Mesenteric fat pad (tissue), 1 donor: ENCODE measurements around the gene ABCC4. TPM values are rescaled to one million over a fixed set of nuclear protein-coding genes. Genes with fewer than 3 reads are reported as not detected.

Experiments used
- DNase-seq: peaks from one replicate; pipeline ENCODE4 v3.0.0-alpha.2; 2020; ENCODE audit warnings: low spot score
- total RNA-seq: library from RNA; stranded (reverse); fragmentation: NEBNext Ultra II Directional; extraction: Animal tissue kit (Norgen Biotek cat#: 25700); gene quantifications from one replicate; pipeline ENCODE4 v1.2.1, GENCODE V29; 2021
- donor health status: DM: yes; HTN: yes; CAD: no.

The ABCC4 gene
- total RNA-seq, 1 donor from 2014 or later = 9.4 TPM

DNA sequence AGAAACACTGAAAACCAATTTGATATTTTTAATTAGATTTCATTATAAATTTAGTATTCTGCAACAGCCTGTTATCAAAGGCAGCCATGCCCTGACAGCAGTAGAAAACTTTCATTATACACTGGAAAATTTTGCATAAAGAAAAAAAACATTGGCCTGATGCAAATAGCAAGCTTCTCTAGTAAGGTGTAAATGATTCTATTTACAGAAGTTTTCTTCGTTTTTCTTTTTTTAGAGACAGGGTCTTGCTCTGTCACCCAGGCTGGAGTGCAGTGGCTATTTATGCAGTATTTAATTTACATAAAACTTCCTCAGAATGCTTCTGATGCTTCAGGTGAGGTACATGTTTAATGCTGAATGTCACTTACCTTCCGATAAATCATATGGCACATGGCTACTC, 67.0 kb downstream of the ABCC4 start:
- no peak for DNase-seq

DNA sequence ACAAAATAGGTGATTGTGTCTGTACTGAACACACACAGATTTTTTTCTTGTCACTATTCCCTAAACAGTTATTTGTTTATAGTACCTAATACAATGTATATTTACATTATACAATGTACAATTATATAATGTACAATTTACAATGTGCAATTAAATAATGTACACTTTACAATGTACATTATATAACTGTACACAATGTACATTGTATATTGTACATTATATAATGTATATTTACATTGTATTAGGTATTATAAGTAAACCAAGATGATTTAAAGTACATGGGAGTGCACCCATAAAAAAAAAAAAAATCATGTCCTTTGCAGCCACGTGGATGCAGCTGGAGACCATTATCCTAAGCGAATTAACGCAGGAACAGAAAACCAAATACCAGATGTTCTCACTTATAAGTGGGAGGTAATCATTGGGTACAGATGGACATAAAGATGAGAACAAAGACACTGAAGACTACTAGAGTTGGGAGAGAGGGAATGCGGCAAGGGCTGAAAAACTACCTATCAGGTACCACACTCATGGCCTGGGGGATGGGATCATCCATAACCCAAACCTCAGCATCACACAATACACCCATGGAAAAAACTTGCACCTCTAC, 68.1 kb downstream of the ABCC4 start:
- no peak for DNase-seq

DNA sequence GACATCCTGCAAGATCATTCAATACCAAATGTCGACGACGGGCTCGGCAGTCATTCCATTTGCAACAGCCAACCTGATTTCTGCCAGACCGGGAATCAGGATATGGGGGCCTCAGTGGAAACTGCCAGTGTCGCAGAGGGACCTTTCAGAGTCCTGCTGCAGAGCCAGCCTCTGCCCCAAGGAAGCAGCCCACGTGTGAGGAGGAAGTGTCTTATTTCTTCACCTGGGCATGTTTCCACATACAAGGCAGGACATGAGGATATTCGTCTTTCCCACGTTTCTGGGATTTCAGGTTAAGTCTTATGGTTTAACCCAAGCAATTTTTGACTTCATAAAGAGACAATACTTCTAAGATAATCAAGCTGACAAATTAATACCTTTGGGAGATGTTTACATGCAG, 69.9 kb downstream of the ABCC4 start:
- DNase-seq = no peak

DNA sequence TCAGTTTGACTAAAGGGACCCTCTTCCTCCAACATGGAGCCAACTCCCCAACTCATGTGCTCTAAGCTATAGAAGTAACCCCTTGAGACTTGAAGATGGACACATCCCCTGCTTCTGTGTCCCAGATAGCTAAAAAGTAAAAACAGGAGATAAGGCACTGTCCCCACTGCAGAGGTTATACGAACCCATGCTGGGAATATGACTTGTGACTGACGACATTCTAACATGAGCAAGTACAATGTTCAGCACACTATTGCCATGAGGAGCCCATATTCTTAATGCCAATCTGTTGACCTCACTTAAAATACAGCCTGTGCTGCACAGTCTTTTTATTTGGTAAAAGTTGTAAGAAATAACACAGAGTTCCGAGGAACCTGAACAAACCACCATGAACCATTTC, 71.4 kb downstream of the ABCC4 start:
- DNase-seq = no peak

DNA sequence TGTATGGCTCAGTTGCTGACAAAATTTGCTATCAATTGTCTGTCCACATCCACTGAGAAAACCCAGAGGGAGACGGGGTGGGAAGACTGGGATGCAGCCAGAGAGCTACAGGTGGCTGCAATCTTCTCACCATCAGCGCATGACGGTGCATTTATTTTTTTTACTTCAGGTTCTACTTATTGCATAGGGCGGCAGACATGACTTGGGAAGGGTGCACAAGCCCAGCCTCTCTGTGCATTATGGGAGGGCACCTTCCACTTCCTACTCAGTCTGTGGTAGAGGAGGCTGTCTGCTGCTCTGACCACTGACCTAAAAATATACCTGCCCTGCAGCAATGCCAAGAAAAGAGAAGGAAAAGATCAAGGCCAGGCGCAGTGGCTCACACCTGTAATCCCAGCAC, 73.1 kb downstream of the ABCC4 start:
- DNase-seq = no peak

DNA sequence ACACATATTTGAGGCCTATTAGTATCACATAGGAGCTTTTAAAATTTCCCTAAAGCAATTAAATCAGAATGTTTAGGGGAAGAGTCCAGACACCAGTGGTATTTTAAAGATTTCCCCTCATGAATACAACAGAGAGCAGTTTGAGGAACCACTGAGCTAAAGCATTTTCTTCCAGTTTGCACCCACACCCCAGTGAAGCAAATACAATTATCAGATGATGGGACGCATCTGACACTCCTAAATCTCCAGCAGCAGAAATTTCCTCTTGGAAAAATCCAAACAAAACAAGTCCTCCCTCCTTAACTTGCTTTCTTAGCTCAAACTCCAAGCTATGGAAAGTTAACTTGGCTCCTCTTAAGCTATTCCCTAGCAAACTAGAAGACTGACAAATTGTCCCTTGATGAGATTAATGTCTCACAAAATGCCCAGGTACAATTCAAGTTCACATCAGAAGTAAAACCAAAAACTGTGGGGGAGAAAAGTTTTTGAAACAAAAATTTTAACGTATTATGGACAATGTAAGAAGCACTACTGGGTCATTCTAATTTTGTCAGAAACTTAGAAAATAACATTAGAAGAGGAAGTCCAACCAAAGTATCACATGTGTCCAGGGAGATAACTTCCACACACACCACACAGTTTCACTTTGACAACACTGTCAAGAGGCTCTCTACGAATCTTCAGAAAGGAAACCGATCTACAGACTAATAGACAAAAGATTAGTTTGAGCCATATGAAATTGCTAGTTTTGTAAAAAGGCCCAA, 74.1 kb downstream of the ABCC4 start:
- DNase-seq = no peak

DNA sequence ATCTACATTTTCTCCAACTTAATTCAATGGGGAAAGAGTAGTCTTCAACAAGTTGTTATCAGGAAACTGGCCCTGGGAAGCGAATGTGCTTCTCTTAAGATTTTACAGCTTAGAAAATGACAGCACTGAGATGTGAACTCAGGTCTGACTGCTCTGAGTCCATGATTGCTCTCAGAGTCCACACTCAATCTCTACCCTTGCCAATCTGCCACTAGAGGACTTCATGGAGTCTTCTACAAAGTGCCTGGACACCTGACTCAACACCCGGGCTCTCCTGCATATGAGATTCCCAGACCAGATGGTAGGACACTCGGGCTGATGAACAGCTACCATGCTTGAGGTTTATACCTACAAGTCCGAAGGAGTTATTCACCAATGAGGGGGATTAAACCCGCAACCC, 74.8 kb downstream of the ABCC4 start:
- DNase-seq = no peak

DNA sequence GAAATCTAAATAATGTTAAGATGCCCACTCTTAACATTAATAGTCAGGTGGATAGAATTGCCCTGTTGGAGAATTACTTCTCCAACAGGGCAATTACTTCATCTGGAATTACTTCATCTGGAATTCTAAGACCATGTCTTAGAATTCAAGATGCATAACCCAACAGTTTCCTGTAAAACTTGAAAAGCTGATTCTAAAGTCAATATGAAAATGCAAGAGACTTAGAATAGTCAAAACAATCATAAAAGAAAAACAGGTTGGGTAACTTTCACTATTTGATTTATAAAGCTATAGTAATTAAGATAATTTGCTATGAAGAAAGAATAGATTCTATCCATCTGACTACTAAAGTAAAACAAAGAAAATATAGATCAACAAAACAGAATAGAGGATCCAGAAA, 75.2 kb downstream of the ABCC4 start:
- DNase-seq = no peak

DNA sequence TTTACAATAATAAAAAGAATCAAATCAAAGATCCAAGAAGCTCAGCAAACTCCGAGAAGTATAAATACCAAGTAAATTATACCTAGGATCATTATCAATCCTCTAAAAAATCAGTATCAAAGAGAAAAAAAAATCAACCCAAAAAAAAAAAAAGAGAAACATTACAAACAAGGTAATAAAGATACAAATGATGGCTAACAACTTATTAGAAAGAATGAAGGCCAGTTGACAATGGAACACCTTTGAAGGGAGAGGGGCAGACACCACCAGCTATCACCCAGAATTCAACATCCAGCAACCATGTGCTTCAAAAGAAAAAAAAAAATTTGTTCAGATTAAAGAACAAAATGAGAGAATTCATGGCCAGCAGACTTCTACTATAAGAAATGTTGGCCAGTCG, 77.2 kb downstream of the ABCC4 start:
- DNase-seq = no peak

DNA sequence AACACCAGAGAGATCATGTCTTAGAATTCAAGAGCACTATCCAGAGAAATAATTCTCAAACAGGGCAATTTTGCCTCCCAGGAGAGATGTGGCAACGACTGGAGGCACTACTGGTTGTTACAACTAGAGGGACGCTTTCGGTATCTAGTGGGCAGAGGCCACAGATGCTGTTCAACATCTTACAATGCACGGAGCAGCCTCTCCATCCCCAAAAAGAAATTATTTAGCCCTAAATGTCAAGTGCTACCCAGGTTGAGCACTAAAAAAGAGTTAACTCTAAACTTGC, 78.6 kb downstream of the ABCC4 start:
- DNase-seq = no peak

DNA sequence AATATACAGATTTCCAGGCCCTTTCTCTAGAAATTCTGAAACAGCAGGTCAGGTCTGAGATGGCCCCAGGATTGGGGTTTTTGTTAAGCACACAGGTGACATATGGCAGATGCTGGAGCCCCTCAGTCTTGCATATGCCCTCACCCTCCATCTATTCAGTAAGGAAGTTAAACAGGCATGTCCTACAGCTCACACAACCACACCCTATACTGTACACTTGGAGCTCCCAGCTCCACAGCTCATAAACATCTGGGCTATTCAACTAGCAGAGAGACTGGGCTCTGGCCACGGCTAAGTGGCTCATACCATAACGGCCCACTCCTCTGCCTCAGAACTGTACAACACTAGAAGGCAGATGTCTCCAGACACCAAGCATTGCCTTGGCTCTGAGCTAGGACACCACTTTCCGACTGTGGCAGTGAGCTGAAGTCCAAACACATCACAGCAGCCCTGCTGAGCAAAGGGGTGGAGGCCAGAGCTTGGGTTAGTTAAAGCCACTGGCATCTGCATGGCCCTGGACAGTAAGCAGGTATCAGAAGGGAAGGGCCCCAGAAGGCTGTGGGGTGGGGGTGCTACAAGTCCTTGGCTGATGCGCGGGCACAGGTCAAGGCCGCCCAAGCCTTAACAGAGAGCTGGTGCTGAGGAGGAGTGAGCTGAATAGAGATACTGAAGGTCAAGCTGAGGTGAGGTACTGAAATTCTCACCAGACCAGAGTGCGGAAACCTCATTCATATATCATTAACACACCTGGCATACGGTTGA, 79.1 kb downstream of the ABCC4 start:
- no peak for DNase-seq

DNA sequence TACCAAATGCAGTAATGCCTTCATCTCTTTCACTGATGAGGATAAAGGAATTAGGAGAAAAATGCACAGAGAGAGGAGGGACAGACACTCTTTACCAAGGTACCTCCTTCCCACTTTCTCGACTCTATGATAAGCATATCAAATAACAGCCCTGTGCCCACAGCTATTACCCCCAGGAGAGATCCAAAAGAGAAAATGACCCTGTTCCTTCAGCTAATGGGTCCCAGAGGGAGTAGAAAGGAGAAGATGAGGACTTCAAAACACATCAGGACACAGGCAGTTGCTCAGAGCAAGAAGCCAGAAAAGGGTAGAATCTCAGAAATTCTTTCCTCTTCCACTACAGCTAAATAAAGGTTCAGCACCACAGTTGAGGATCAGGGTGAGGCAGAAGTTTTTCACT, 80.6 kb downstream of the ABCC4 start:
- no peak for DNase-seq

DNA sequence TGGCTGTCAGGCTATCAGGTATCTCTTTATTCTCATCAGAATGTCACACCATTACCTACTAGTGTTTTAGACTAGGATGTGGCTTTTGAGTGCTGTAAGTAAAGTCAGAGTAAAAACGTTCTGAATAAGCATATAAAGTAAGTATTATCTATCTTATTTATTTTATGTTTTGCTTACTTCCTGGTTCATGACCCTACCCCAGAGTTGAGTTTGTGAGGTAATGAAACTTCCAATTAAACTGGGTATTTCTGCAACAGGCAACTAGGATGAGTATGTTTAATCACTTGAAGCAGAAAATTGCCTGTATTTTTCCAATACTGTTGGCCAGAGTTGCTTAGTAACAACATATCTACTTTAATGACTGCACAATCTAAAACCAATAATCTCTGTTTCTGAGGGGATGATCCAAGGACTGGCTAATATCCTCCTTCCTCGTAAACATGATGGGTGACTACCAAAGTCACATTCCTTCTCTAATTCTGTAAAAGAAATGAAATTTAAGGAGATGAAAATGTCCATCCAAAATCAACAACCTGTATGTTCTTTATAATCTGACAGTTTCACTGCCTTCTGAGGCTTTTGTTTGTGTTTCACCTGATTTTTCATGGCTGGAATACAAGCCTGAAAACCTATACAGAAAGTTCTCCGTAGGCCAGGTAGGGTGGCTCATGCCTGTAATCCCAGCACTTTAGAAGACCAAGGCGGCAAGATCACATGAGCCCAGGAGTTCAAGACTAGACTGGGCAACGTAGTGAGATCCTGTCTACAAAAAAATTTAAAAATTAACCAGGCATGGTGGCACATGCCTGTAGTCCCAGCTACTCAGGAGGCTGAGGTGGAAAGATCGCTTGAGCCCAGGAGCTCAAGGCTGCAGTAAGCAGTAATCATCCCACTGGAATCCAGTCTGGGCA, 83.1 kb downstream of the ABCC4 start:
- no peak for DNase-seq

DNA sequence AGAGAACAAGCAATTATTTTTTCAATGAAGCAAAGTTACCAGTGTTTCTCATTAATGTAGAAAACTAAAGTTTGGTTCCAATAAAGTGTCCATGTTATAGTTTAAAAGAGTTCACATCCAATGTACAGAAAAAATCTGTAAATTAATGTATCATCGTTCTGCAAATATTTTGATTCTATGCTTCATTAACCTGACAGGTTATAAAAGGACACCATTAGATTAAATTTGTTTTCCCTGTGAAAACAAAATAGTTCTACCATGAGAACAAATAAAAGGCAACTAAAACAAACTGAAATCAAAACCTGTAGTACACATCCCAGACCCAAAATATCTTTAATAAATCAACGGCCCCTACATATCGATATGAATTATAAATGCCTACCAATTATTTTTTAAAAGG, 85.1 kb downstream of the ABCC4 start:
- DNase-seq = no peak

DNA sequence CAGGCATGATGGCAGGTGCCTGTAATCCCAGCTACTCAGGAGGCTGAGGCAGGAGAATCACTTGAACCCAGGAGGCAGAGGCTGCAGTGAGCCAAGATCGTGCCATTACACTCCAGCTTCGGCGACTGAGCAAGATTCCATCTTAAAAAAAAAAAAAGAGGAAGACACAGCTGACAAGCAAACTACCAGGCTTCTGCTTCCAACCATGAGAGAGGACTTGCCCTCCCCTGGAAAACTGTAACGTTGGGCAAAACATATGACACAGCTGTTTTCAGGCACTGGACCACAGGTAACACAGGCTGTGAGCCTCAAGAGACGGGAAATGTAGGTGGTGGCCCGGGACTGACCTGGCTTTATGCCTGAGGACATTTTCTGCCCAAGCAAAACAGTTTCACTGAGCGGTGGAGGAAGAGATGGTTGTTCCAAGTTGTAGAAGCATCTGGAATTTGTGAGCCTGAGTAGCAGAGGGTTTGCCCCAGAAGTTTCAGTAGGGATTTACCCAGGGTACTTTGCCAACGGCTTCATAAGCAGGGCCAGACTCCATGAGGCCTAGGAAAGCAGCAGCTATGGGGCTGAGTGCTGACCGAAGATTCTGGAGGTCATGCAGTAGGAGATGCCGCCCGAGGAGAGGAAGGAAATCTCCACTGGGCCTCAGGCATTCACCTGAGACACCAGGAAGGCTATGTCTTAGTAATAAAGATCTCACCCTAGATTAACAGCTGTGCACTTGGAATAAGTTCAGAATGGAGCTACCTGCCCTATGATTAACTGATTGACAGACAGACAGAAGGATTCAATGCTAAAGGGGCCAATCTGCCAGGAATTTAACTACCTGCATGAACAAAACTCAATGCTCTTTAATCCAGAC, 88.0 kb downstream of the ABCC4 start:
- DNase-seq = no peak

DNA sequence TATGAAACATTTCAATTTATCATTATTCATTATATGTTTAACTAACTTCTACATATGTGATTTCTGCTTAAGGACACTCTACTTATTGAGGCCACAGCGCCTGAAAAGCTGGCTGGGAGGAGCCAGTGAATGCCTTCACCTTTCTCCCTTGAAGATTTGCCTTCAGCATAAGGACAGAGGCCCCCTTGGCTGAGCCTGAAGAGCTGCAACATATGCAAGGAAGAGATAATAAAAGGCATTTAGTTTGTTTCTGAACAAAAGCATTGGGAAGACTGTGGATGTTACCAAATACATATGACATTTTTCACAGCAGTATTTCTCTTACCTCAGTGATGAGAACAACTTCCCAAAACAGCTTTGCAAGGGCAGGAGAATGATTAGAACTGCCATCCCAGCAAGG, 92.1 kb downstream of the ABCC4 start:
- DNase-seq = no peak

DNA sequence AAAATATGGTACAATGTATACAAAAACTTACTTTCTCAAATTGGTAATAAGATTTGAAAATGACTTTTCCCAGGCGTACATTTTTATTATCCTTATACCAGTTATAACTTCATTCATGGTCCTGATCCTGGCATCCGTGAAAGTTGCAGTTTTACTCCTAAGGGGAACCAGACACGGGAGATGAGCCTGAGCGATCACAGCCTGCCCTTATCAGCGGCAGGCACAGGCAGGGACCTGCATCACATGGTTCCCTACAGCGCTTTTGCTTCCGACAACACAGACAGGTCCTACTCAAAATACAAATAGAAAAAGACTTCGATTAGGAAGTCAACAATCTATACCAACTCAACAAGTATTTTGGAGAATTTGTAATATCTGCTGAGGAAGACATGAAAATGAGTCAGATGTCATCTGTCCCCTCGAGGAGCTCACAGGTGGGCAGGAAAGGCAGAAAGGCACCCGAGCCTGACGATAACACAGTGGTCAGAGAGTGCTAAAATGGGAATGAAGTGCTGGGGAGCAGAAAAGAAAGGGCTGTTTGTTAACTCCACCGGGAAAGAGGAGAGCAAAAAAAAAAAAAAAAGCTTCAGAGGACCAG, 93.4 kb downstream of the ABCC4 start:
- no peak for DNase-seq

DNA sequence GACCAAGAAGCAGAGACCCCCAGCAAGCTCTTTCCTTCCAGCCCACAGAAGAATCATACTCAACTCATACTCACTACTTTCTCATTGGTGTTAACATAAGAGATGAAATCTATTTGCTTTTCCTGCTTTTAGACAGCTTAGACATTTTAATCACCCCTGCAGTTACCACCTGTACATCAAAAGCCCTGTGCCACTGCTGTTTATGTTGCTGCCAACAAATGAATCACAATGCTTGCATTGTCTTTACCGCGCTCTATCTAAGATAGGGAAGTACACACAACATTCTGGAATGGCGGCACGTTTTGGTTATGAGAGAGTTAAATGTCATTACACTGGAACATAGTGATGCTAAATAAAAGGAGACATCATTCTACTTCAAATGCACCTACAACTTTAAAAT, 95.1 kb downstream of the ABCC4 start:
- DNase-seq = no peak

DNA sequence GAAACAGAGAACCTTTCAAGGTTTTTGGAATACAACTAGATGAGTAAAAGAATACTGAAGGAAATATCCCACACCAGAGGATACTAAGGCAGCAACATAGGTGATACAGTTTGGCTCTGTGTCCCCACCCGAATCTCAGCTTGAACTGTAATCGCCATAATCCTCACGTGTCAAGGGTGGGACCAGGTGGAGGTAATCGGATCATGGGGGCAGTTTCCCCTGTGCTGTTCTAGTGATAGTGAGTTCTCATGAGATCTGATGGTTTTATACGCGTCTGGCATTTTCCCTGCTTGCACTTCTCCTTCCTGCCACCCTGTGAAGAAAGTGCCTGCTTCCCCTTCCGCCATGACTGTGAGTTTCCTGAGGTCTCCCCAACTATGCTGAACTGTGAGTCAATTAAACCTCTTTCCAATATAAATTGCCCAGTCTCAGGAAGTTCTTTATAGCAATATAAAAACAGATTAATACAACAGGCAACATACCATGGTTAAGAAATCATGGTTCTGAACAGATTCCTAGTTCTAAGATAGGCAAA, 97.0 kb downstream of the ABCC4 start:
- DNase-seq = no peak
